Stomach smooth muscle (tissue), 2 donors: Measurements from ENCODE around the gene STK24.

ENCODE experiments used
- H3K27ac ChIP-seq: one replicate; pipeline ENCODE4 v1.7.0; 2013; ENCODE audit warnings: mild to moderate bottlenecking, low read length, inconsistent platforms
- H3K27me3 ChIP-seq, 2 donors: one replicate each; pipeline ENCODE4 v1.7.0; 2013; ENCODE audit warnings: low read length in 2 of 2; ENCODE audit not compliant: insufficient read depth in 2 of 2, control insufficient read depth in 1 of 2
- H3K36me3 ChIP-seq, 2 donors: one replicate each; pipeline ENCODE4 v1.7.0; 2013; ENCODE audit warnings: low read length in 2 of 2; ENCODE audit not compliant: control insufficient read depth in 2 of 2, insufficient read depth in 2 of 2
- H3K4me1 ChIP-seq: one replicate; pipeline ENCODE4 v1.7.0; 2013; ENCODE audit warnings: low read length; ENCODE audit not compliant: control insufficient read depth, insufficient read depth
- H3K4me3 ChIP-seq, 2 donors: one replicate each; pipeline ENCODE4 v1.7.0; 2013; ENCODE audit warnings: low read length in 2 of 2
- H3K9ac ChIP-seq, 2 donors: one replicate each; pipeline ENCODE4 v1.7.0; 2013; ENCODE audit warnings: low read length in 2 of 2, mild to moderate bottlenecking in 1 of 2
- H3K9me3 ChIP-seq, 2 donors: one replicate each; pipeline ENCODE4 v1.7.0; 2013; ENCODE audit warnings: low read length in 2 of 2; ENCODE audit not compliant: control insufficient read depth in 2 of 2
- donor health status: healthy.
- donor health status: Pancreatic carcinoma.

The STK24 gene

DNA sequence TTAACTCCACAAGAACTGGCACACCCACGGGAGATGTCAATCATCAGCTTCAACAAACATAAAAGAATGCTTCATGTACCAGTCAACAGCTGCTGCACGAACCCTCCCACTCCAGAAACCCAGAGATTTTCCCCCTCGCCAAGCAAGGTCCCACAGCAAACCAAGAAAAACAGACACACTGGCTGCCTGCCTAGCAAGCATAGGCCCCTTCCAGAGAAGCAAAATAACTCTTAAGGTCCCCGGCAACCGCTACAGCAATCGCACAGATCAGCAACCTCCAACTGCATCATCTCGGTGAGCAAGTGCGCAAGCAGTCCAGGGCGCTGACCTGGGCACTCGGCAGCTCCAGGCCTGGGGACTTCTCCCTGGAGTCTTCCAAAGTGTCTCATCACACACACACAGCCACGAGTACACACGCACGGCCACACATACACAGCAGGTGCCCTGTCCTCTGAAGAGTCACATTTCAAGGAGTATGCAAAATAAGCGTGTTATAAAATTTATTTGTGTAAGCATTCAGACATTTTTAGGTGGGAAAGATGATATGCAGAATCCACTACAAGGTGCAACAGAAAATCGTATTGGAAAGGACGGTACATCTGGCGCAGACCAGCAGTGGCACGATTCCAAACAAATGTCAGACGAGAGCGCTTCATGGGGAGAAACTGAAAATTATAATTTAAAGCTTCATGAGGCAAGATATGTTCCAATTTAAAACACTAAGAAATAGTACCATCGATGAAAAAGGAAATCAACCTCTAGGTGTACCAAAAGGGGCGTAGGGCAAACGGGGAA lies 125.0 kb downstream of the STK24 start:
- peaks cover 12 to 38% of the 10 kb centered on the region in 2 donors for H3K36me3 ChIP-seq

DNA sequence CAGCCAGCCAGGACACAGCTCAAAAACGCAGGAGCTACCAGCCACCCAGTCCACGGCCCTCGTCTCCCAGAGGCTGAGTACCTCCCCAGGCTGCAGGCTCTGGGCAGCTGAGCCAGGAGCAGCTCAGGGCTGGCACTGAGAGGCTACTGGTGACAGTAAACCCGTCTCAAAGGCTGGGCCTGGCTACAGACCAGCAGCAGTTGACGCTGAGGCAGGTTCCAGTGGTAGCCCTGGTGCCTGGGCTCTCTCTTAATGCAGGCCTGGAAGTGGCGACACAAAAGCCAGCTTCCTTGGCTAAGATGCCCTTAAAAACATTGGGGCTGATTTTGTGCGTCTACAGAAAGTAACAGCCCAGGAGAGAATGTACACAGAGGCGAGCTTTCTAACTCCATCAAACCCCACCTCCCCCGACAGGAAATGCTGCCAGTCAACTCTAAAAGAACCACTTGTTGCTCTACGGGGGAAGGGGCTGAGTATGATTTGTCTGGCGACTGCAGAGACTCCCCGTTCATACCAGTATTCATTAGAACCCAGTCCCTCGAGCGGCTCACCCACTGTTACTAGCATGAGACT lies 126.3 kb downstream of the STK24 start:
- H3K4me1 ChIP-seq, result peaks cover 41% of the 10 kb centered on the region
- H3K4me3 ChIP-seq, result no peak overlapping the region
- peak overlapping the region; percentile 36 to 48 for H3K9ac ChIP-seq
- H3K36me3 ChIP-seq, result peaks cover 11 to 37% of the 10 kb centered on the region in 2 donors
- no peaks in the 10 kb centered on the region for H3K9me3 ChIP-seq
- peak overlapping the region; percentile 66 for H3K27ac ChIP-seq
- H3K27me3 ChIP-seq, result no peaks in the 10 kb centered on the region

More for the DNA sequence above, 125.0 kb downstream of the STK24 start:
- peak overlapping the region; percentile 66 for H3K27ac ChIP-seq
- peak overlapping the region; percentile 2 to 48 for H3K9ac ChIP-seq
- peaks cover 42% of the 10 kb centered on the region for H3K4me1 ChIP-seq
- H3K27me3 ChIP-seq, result no peaks in the 10 kb centered on the region
- peak overlapping the region in 1 of 2 donors; percentile 17 for H3K4me3 ChIP-seq
- H3K9me3 ChIP-seq, result no peaks in the 10 kb centered on the region

DNA sequence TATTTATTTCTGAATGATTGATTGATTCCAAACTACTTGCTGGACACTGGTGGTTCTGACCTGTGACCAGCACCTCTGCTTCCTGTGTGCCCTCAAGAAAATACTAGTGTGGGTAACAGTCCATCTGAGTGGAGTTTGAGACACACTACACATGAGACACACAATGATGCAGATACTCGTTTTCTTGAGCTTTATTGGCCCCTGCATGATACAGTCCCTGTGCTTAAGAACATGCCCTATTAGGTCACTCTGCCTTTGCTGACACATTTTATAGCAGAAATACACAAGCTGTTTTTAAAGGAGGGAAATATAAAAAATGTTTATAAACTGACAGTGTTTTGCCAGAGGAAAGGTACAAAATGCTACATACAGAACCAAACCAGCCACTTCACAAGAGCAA lies 126.9 kb downstream of the STK24 start:
- peak overlapping the region; percentile 66 for H3K27ac ChIP-seq
- peak overlapping the region in 1 of 2 donors; percentile 48 for H3K9ac ChIP-seq
- H3K4me3 ChIP-seq, result no peak overlapping the region
- peaks cover 11 to 37% of the 10 kb centered on the region in 2 donors for H3K36me3 ChIP-seq
- H3K27me3 ChIP-seq, result no peaks in the 10 kb centered on the region
- H3K9me3 ChIP-seq, result no peaks in the 10 kb centered on the region
- H3K4me1 ChIP-seq, result peaks cover 46% of the 10 kb centered on the region

DNA sequence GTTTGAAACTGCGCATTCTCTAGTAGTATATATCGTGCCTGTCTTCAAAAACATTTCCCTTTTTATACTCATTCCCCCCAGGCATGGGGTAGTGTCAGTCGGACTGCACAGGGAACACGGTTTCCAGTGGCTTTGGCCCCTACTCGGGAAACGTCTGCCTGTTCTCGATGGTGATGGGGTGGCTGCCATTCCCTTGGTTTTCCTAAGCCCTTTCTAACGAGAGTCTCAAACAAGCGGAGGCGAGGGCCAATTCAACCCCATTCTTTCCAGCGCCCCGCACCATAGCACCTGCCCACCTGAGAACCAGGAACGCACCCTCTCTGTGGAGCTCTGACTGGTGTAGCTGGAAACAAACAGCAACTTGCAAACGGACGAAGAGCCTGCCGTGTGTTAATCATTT lies 127.6 kb downstream of the STK24 start:
- no peak overlapping the region for H3K27ac ChIP-seq
- H3K9me3 ChIP-seq, result no peaks in the 10 kb centered on the region
- H3K36me3 ChIP-seq, result peaks cover 11 to 37% of the 10 kb centered on the region in 2 donors
- peaks cover 41% of the 10 kb centered on the region for H3K4me1 ChIP-seq
- H3K9ac ChIP-seq, result peak overlapping the region in 1 of 2 donors; percentile 48
- no peak overlapping the region for H3K4me3 ChIP-seq
- no peaks in the 10 kb centered on the region for H3K27me3 ChIP-seq

DNA sequence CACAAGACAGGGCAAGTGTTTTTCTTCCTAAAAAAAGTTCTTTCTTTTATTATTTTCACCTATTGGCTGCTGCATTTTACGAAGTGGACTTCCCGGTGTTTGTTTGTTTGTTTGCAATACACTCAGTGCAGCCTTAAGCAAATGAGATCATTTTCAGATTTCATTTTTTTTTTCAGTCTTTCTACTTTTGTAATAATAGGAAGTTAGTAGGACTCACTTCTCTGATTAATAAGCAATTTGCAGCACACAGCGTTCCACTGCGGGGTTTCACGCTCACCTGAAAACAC lies 128.3 kb downstream of the STK24 start:
- H3K9ac ChIP-seq, result no peak overlapping the region
- H3K9me3 ChIP-seq, result no peaks in the 10 kb centered on the region
- peaks cover 11 to 37% of the 10 kb centered on the region in 2 donors for H3K36me3 ChIP-seq
- peaks cover 37% of the 10 kb centered on the region for H3K4me1 ChIP-seq
- H3K4me3 ChIP-seq, result no peak overlapping the region
- H3K27ac ChIP-seq, result no peak overlapping the region
- H3K27me3 ChIP-seq, result no peaks in the 10 kb centered on the region

DNA sequence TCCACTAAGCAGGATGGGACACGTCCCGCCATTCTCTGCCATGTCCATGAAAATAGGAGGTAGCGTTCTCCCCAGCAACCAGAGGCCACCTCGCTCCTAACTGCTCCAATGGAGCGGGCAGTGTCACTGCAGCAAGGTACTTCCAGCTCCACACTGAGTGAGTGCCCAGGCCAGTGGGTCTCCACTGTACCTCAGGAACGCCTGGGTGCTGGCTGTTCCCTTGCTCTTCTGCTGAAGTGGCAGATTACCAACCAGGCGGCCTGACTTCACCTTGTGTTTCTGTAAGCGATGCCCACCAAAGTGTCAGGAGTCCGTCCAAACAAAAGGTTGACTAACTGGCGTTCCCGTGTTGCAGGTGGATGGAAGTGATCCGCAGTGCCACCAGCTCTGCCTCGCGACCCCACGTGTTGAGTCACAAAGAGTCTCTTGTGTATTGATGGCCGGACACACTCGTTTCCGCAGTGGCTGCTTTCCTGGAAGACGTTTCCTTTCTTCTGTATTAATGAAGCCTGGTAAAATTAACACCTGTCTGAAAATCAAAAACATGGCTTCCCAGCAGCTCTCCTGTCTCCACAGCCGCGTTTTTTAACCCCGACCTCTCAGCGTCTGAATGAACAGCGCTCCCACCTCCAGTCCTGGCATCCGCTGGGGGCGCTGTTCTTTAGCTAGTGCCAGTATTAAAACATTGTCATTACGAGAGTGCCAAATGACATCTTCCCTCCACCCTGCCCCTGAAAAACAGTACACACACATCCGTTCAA lies 128.8 kb downstream of the STK24 start:
- no peaks in the 10 kb centered on the region for H3K27me3 ChIP-seq
- H3K9ac ChIP-seq, result no peak overlapping the region
- H3K4me1 ChIP-seq, result peaks cover 37% of the 10 kb centered on the region
- peaks cover 11 to 37% of the 10 kb centered on the region in 2 donors for H3K36me3 ChIP-seq
- no peaks in the 10 kb centered on the region for H3K9me3 ChIP-seq
- H3K4me3 ChIP-seq, result no peak overlapping the region
- no peak overlapping the region for H3K27ac ChIP-seq

DNA sequence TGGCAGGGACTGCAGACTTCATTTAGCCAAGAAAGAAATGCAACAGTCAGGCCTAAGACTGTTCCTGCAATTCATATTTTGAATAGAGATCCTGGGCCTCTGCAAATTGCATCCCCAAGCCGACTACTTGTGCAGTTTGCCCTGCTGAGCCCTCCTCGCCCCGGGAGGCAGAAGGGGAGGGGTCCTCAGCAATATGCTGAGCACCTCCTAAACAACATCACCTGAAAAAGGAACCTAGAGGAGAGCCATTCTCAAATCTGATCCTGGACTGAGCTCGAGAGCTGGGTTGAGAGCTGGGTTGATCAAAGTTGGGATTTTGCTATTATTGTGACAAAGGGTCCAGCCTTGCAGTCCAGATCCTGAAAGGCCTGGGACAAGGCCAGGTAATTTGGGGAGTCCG lies 129.8 kb downstream of the STK24 start:
- H3K9ac ChIP-seq, result no peak overlapping the region
- H3K27me3 ChIP-seq, result no peaks in the 10 kb centered on the region
- H3K27ac ChIP-seq, result no peak overlapping the region
- peaks cover 37% of the 10 kb centered on the region for H3K4me1 ChIP-seq
- H3K36me3 ChIP-seq, result peaks cover 11 to 37% of the 10 kb centered on the region in 2 donors
- H3K9me3 ChIP-seq, result no peaks in the 10 kb centered on the region
- no peak overlapping the region for H3K4me3 ChIP-seq

DNA sequence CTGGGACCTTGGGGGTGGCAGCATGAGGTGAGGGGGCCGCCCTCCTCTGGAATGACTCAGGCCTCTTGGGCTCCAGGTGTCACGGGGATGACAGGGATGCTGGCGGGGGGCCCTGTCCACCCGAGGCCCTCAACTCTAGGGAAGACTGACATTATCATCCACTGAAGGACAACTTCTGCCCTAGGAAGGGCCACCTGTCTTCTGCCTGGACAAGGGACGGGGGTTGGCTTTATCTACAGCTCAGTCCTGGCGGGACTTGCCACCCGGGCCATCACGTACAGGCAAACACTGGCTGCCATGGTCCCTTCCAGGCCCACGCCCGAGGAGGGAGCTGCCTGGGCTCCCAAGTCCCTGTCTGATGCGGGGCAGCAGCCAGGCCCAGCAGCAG lies 130.7 kb downstream of the STK24 start:
- H3K27me3 ChIP-seq, result no peaks in the 10 kb centered on the region
- H3K4me3 ChIP-seq, result no peak overlapping the region
- H3K9ac ChIP-seq, result no peak overlapping the region
- peak overlapping the region; percentile 55 for H3K27ac ChIP-seq
- peaks cover 30% of the 10 kb centered on the region for H3K4me1 ChIP-seq
- no peaks in the 10 kb centered on the region for H3K9me3 ChIP-seq
- H3K36me3 ChIP-seq, result peaks cover 11 to 32% of the 10 kb centered on the region in 2 donors

DNA sequence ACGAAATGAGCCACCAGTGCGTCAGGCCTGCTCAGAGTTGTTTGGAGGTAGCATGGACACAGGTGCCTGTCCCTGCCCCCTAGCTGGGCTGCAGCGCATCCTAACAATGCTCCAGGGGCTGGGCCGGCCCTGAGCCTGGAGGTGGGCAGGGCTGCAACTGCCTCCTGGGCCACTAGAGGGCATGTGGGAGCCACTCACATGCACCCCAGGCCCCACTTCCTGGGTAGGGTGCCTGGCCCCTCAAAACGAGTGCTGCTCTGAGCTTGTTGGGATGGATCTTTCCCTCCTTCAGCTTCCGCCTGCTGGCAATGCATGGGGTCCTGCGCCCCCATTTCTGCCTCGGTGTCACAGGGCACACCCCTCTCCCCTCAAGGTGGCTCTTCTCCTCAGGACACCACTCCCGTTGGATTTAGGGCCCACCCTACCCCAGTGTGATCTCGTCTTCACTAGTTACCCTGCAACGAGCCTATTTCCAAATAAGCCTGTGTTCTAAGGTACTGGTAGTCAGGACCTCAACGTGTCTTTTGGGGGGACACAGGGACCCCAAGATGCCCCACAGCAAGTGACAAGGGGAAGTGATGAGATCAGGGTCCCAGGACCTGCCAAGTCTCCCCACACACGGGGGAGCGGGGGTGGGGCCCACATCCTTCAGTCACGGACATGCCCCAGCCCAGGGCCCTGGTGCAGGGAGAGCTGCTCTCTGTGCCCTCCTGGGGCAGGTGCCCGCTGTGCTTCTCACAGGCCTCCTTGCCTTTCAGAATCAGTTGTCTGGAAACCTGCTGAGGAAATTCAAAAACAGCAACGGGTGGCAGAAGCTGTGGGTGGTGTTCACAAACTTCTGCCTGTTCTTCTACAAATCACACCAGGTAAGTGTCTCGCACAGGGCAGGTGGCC lies 131.3 kb downstream of the STK24 start:
- H3K4me1 ChIP-seq, result peaks cover 24% of the 10 kb centered on the region
- H3K9me3 ChIP-seq, result no peaks in the 10 kb centered on the region
- no peaks in the 10 kb centered on the region for H3K27me3 ChIP-seq
- no peak overlapping the region for H3K4me3 ChIP-seq
- H3K9ac ChIP-seq, result no peak overlapping the region
- H3K36me3 ChIP-seq, result peaks cover 11 to 33% of the 10 kb centered on the region in 2 donors
- H3K27ac ChIP-seq, result peak overlapping the region; percentile 55

DNA sequence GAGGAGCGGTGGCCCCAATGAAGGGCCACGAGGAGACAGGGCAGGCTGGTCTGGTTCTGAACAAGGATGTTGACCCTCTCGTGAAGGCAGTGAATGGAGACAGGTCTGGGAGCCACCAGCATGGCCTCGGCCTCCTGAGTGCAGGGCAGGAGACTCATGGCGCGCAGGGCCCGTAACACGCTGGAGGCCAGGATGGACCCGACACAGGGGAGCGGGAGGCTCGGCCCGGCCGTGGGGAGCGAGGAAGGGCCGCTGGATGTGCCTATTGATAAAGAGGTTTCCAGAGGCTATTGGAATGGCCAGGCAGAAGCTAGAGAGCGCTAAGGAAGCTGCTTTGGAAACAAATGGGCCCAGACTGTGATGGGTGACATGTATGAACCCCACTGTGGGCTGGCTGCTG lies 132.5 kb downstream of the STK24 start:
- no peaks in the 10 kb centered on the region for H3K9me3 ChIP-seq
- no peaks in the 10 kb centered on the region for H3K27me3 ChIP-seq

More for the DNA sequence above, 132.5 kb downstream of the STK24 start:
- Histone ChIP-seq H3K27ac (no peak overlapping the region), H3K9ac (no peak overlapping the region), H3K4me3 (no peak overlapping the region), H3K4me1 (peaks cover 12% of the 10 kb centered on the region), H3K36me3 (peaks cover 16 to 39% of the 10 kb centered on the region in 2 donors)
